NCI-H2227 treated with DMSO at 0.1 percent for 48 hours (cell line): ENCODE data around the gene RNF17.
A peak's percentile ranks its signal among the peaks of the same experiment; 100 is the strongest.

Experiments used
- DNase-seq: peaks from one replicate; lab custom pipeline; 2025; lab: John Stamatoyannopoulos, UW

RNF17 gene

GRCh38 chr13:24899601-24900000, 135.6 kb downstream of the RNF17 start:
- no peak for DNase-seq

GRCh38 chr13:24900507-24900906, 136.5 kb downstream of the RNF17 start:
- no peak for DNase-seq

GRCh38 chr13:24905242-24905641, 141.3 kb downstream of the RNF17 start:
- DNase-seq: no peak

- DNase-seq: no peak
Observed at GRCh38 chr13:24906268-24906667, 142.3 kb downstream of the RNF17 start.

GRCh38 chr13:24910502-24911132, 146.6 kb downstream of the RNF17 start:
- no peak for DNase-seq

GRCh38 chr13:24911133-24911908, 147.4 kb downstream of the RNF17 start:
- no peak for DNase-seq

- no peak for DNase-seq
Observed at GRCh38 chr13:24916464-24916863, 152.5 kb downstream of the RNF17 start.

GRCh38 chr13:24921003-24921402, 157.0 kb downstream of the RNF17 start:
- no peak for DNase-seq

- DNase-seq: no peak
Observed at GRCh38 chr13:24921881-24922280, 157.9 kb downstream of the RNF17 start.

GRCh38 chr13:24922387-24922744, 158.4 kb downstream of the RNF17 start:
- DNase-seq: no peak

GRCh38 chr13:24922745-24923591, 159.0 kb downstream of the RNF17 start:
- peak; percentile 94 for DNase-seq

GRCh38 chr13:24925318-24926231, 161.6 kb downstream of the RNF17 start:
- no peak for DNase-seq

- no peak for DNase-seq
Observed at GRCh38 chr13:24927810-24928404, 163.9 kb downstream of the RNF17 start.

- no peak for DNase-seq
Observed at GRCh38 chr13:24929196-24929595, 165.2 kb downstream of the RNF17 start.
